Measurements from ENCODE around the gene NIBAN1. TPM values are rescaled to one million over a fixed set of nuclear protein-coding genes. Genes with fewer than 3 reads are reported as not detected.

NIBAN1 gene
- total RNA-seq, 6 donors from 2014 or later = 23.0 to 46.3 (median 39.2) TPM

DNA sequence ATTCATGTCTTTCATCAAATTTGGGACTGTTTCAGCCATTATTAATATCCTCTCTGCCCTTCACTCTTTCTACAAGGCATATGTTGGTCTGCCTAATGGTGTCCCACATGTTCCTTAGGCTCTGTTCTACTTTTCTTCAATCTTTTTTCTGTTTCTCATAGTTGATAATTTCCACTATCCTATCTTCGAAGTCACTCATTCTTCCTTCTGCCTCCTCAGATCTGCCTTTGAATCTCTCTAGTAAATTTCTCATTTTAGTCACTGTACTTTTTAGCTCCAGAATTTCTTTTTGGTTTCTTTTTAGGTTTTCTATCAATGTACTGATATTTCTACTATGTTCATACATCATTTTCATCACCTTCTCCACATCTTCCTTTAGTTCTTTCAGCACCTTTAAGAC is 20.0 kb upstream of the NIBAN1 start:
- WGBS, 2 donors = 96 to 97% methylated on average over 1 of the region's 1 CpG
- DNase-seq = no peak

DNA sequence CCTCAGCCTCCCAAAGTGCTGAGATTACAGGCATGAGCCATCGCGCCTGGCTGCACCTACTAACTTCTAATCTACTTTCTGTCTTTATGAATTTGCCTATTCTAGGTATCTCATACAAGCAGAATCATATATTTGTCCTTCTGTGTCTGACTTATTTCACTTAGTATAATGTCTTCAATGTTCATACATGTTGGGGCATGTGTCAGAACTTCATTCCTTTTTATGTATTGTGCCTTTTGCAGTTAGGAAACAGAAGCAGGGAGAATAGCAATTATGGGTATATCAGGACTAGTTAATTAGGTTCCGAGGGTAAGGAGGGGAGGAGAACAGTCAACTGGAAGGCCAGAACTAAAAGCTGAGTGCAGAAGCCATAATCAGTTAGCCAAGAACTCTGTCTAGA is 18.0 kb upstream of the NIBAN1 start:
- DNase-seq (no peak), ATAC-seq (ENCODE audit: low FRiP score in 2 of 2) (no peak)
- Histone ChIP-seq H3K27ac (no peak overlapping the region), H3K4me3 (no peak overlapping the region), H3K9me3 (no peaks in the 10 kb centered on the region), H3K4me1 (no peaks in the 10 kb centered on the region), H3K27me3 (no peaks in the 10 kb centered on the region), H3K36me3 (no peaks in the 10 kb centered on the region)
- 95 to 99% methylated on average over 3 of the region's 3 CpGs for WGBS, 2 donors
- TF ChIP-seq EP300 (IDR thresholded peaks at IDR 0.05) = no peak
- TF ChIP-seq, protein P1, sequence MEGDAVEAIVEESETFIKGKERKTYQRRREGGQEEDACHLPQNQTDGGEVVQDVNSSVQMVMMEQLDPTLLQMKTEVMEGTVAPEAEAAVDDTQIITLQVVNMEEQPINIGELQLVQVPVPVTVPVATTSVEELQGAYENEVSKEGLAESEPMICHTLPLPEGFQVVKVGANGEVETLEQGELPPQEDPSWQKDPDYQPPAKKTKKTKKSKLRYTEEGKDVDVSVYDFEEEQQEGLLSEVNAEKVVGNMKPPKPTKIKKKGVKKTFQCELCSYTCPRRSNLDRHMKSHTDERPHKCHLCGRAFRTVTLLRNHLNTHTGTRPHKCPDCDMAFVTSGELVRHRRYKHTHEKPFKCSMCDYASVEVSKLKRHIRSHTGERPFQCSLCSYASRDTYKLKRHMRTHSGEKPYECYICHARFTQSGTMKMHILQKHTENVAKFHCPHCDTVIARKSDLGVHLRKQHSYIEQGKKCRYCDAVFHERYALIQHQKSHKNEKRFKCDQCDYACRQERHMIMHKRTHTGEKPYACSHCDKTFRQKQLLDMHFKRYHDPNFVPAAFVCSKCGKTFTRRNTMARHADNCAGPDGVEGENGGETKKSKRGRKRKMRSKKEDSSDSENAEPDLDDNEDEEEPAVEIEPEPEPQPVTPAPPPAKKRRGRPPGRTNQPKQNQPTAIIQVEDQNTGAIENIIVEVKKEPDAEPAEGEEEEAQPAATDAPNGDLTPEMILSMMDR (IDR thresholded peaks at IDR 0.05) = no peak

More for the DNA sequence above, 20.0 kb upstream of the NIBAN1 start:
- Histone ChIP-seq H3K36me3 (no peaks in the 10 kb centered on the region), H3K9me3 (no peaks in the 10 kb centered on the region), H3K27me3 (no peaks in the 10 kb centered on the region), H3K4me1 (no peaks in the 10 kb centered on the region), H3K4me3 (no peak overlapping the region), H3K27ac (no peak overlapping the region)
- no peak for ATAC-seq (ENCODE audit: low FRiP score in 2 of 2)
- TF ChIP-seq POLR2AphosphoS5 (IDR thresholded peaks at IDR 0.05) (no peak), POLR2A (IDR thresholded peaks at IDR 0.05) (no peak), EP300 (IDR thresholded peaks at IDR 0.05) (no peak)
- TF ChIP-seq, protein P1 (IDR thresholded peaks at IDR 0.05) = no peak

DNA sequence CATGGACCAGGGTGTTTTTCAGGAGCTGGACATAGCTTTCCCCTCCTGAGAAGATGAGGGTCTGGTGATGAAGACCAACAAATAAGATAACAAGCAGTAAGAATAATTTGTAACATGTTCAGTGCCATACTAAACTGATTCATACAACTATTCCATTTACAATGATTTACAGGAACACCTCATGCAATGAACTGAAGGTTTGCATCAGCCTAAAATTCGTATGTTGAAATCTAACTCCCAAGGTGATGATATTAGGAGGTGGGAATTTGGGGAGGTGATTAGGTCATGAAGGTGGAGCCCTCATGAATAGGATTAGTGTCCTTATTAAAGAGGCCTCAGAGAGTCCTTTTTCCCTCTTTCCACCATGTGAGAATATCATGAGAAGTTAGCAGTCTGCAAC is 15.9 kb upstream of the NIBAN1 start:
- Histone ChIP-seq H3K4me1 (no peaks in the 10 kb centered on the region), H3K4me3 (no peak overlapping the region), H3K27ac (no peak overlapping the region), H3K27me3 (no peaks in the 10 kb centered on the region), H3K9me3 (no peaks in the 10 kb centered on the region), H3K36me3 (no peaks in the 10 kb centered on the region)
- TF ChIP-seq POLR2AphosphoS5 (IDR thresholded peaks at IDR 0.05) (no peak), POLR2A (IDR thresholded peaks at IDR 0.05) (no peak), EP300 (IDR thresholded peaks at IDR 0.05) (no peak)
- TF ChIP-seq, protein P1 (IDR thresholded peaks at IDR 0.05) = no peak
- WGBS, 2 donors = 61 to 63% methylated on average over 1 of the region's 1 CpG
- no peak for ATAC-seq (ENCODE audit: low FRiP score in 2 of 2)
- DNase-seq = no peak

DNA sequence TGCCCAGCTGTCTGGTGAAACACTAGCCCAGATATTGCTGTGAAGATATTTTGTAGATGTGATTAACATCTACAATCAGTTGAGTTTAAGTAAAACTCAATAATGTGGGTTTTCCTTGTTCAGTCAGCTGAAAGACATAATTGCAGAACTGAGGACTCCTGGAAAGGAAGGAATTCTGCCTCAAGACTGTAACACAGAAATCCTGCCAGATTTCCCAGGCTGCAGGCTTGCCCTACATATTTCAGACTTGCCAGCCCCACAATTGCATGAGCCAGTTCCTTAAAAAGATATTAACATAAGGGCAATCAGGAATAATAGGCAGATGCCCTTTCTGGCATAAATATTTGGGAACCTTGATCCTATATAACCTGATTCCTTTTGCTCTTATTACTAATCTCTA is 14.2 kb upstream of the NIBAN1 start:
- Histone ChIP-seq H3K27me3 (no peaks in the 10 kb centered on the region), H3K9me3 (no peaks in the 10 kb centered on the region), H3K27ac (no peak overlapping the region), H3K4me3 (no peak overlapping the region), H3K36me3 (no peaks in the 10 kb centered on the region), H3K4me1 (no peaks in the 10 kb centered on the region)
- ATAC-seq (ENCODE audit: low FRiP score in 2 of 2) = no peak
- DNase-seq = no peak
- TF ChIP-seq POLR2AphosphoS5 (IDR thresholded peaks at IDR 0.05) = no peak
- TF ChIP-seq EP300 (IDR thresholded peaks at IDR 0.05) = no peak
- TF ChIP-seq POLR2A (IDR thresholded peaks at IDR 0.05) = no peak
- TF ChIP-seq, protein P1 (IDR thresholded peaks at IDR 0.05) = no peak

DNA sequence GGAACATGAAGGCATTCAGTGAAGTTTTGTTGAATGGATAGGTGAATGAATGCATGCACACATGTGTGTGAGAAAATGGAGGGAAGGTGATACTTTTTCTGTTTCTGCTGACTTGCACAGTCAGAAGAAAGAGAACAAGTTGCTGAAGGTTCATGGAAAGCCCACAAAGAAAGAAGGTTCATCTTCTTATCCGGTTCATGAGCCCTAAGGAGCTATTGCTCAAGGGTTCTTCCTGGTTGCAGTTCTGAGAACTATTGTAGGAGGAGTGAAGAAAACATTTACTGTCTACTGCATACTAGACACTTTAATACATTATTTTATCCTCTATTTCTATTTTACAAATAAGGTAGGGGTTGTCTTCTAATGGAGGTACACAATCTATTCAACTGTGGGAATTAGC is 13.4 kb upstream of the NIBAN1 start:
- no peak for TF ChIP-seq POLR2A (IDR thresholded peaks at IDR 0.05)
- TF ChIP-seq POLR2AphosphoS5 (IDR thresholded peaks at IDR 0.05) = no peak
- TF ChIP-seq, protein P1 (IDR thresholded peaks at IDR 0.05) = no peak
- no peak for TF ChIP-seq EP300 (IDR thresholded peaks at IDR 0.05)
- DNase-seq = no peak
- H3K27ac ChIP-seq = no peak overlapping the region
- ATAC-seq (ENCODE audit: low FRiP score in 2 of 2) = no peak
- H3K9me3 ChIP-seq = no peaks in the 10 kb centered on the region
- H3K27me3 ChIP-seq = no peaks in the 10 kb centered on the region
- no peaks in the 10 kb centered on the region for H3K36me3 ChIP-seq
- WGBS, 2 donors = 57 to 69% methylated on average over 1 of the region's 1 CpG
- H3K4me3 ChIP-seq = no peak overlapping the region
- H3K4me1 ChIP-seq = no peaks in the 10 kb centered on the region

All from upper lobe of left lung (tissue), 6 donors.